Measurements from ENCODE around the gene RAD51B. TPM values are rescaled to one million over a fixed set of nuclear protein-coding genes. Genes with fewer than 3 reads are reported as not detected.

The RAD51B gene
- total and polyA plus RNA-seq, 9 of the 15 experiments (the other 6 are each of a cell fraction or from before 2014, with no cell fraction given): 8.5 to 17.3 (median 11.3) TPM

DNA sequence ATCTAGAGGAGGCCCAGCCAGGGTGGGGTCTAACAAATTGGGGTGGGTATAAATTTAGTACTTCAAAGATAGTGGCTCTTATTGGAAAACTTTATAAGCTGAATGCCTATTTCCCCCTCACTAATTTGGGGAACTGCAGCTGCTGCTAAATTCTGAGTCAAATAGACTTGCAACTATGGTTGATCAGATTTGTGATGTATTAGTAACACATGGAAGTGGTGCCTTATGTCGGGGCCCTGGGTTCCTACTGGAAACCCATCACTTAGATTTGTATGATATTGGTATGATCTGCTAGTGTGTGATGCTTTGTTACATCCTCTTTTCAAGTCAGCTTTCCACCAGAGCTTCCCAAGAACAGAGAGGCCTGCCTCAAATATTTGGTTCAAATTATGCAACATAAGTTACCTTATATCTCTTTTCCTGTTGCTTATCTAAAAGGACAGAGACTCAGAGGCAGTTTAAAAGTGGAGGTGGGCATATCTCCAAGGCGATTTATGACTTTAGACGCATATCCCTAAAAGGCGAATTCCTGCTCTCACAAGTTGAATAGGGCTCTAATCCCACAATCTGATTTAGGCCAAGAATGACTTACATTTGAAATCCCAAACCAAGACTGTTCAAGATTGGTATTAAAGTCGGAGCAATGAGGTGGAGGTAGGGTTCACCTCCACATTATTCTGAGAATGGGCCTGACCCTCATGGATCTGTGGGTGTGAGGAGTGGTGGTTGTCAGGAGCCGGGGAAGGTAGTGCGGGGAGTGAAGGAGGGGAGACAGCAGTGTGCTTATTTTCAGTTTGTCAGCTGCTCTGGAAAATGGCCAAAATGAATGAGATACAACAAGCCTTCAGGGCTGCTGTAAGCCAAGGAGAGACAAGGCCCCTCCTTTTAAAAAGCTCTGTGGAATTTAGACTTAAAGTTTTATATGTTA lies 425.8 kb downstream of the RAD51B start (continued):
- TF ChIP-seq KDM4B (IDR thresholded peaks at IDR 0.05; ENCODE audit: borderline replicate concordance in 2 of 2, low read depth in 1 of 2) (no peak), LARP7 (IDR thresholded peaks at IDR 0.05) (no peak), ZNF444 (CRISPR knock-in tag; IDR thresholded peaks at IDR 0.05) (no peak), ZNF224 (CRISPR knock-in tag; IDR thresholded peaks at IDR 0.05) (no peak), RHOXF2B (CRISPR knock-in tag; conservative IDR thresholded peaks at IDR 0.05) (no peak), SRF (CRISPR knock-in tag; IDR thresholded peaks at IDR 0.05) (0 out of 4 replicates have a peak, but pooled peaks of 1 of the 2 experiments have one; percentile 64), SUPT5H (IDR thresholded peaks at IDR 0.05) (no peak), KLF13 (tag; IDR thresholded peaks at IDR 0.05; ENCODE audit: borderline replicate concordance, low read depth) (no peak), NCOR1 (IDR thresholded peaks at IDR 0.05) (no peak), NFXL1 (CRISPR knock-in tag; IDR thresholded peaks at IDR 0.05) (no peak), ATF1 (CRISPR knock-in tag; IDR thresholded peaks at IDR 0.05) (no peak), ATF1 (tag; IDR thresholded peaks at IDR 0.05) (no peak), HNRNPUL1 (IDR thresholded peaks at IDR 0.05; ENCODE audit: low read length) (no peak), NCOA4 (IDR thresholded peaks at IDR 0.05; ENCODE audit: partially characterized antibody) (no peak), ZNF311 (CRISPR knock-in tag; IDR thresholded peaks at IDR 0.05) (no peak), ZNF384 (IDR thresholded peaks at IDR 0.05; ENCODE audit: low read depth, low read length) (no peak)
- TF ChIP-seq, protein P1, sequence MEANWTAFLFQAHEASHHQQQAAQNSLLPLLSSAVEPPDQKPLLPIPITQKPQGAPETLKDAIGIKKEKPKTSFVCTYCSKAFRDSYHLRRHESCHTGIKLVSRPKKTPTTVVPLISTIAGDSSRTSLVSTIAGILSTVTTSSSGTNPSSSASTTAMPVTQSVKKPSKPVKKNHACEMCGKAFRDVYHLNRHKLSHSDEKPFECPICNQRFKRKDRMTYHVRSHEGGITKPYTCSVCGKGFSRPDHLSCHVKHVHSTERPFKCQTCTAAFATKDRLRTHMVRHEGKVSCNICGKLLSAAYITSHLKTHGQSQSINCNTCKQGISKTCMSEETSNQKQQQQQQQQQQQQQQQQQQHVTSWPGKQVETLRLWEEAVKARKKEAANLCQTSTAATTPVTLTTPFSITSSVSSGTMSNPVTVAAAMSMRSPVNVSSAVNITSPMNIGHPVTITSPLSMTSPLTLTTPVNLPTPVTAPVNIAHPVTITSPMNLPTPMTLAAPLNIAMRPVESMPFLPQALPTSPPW (CRISPR knock-in tag; IDR thresholded peaks at IDR 0.05): no peak
- TF ChIP-seq, protein P2, sequence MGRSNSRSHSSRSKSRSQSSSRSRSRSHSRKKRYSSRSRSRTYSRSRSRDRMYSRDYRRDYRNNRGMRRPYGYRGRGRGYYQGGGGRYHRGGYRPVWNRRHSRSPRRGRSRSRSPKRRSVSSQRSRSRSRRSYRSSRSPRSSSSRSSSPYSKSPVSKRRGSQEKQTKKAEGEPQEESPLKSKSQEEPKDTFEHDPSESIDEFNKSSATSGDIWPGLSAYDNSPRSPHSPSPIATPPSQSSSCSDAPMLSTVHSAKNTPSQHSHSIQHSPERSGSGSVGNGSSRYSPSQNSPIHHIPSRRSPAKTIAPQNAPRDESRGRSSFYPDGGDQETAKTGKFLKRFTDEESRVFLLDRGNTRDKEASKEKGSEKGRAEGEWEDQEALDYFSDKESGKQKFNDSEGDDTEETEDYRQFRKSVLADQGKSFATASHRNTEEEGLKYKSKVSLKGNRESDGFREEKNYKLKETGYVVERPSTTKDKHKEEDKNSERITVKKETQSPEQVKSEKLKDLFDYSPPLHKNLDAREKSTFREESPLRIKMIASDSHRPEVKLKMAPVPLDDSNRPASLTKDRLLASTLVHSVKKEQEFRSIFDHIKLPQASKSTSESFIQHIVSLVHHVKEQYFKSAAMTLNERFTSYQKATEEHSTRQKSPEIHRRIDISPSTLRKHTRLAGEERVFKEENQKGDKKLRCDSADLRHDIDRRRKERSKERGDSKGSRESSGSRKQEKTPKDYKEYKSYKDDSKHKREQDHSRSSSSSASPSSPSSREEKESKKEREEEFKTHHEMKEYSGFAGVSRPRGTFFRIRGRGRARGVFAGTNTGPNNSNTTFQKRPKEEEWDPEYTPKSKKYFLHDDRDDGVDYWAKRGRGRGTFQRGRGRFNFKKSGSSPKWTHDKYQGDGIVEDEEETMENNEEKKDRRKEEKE (IDR thresholded peaks at IDR 0.05; ENCODE audit: borderline replicate concordance in 1 of 2, control insufficient read depth in 1 of 2, low read depth in 2 of 2, low read length in 1 of 2): no peak
- TF ChIP-seq, protein P3, sequence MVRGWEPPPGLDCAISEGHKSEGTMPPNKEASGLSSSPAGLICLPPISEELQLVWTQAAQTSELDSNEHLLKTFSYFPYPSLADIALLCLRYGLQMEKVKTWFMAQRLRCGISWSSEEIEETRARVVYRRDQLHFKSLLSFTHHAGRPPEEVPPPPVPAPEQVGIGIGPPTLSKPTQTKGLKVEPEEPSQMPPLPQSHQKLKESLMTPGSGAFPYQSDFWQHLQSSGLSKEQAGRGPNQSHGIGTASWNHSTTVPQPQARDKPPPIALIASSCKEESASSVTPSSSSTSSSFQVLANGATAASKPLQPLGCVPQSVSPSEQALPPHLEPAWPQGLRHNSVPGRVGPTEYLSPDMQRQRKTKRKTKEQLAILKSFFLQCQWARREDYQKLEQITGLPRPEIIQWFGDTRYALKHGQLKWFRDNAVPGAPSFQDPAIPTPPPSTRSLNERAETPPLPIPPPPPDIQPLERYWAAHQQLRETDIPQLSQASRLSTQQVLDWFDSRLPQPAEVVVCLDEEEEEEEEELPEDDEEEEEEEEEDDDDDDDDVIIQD (CRISPR knock-in tag; IDR thresholded peaks at IDR 0.05): no peak

Measured in K562 (cell line).